ENCODE measurements around the gene KIF26A. TPM values are rescaled to one million over a fixed set of nuclear protein-coding genes. Genes with fewer than 3 reads are reported as not detected.
"Not testable (repeated sequence)": the region's sequence is repeated elsewhere in the genome, so short reads cannot be mapped to it uniquely, and the experiment has no call there.

KIF26A gene
- total RNA-seq, 1 experiment from 2014 or later = 61.0 TPM

DNA sequence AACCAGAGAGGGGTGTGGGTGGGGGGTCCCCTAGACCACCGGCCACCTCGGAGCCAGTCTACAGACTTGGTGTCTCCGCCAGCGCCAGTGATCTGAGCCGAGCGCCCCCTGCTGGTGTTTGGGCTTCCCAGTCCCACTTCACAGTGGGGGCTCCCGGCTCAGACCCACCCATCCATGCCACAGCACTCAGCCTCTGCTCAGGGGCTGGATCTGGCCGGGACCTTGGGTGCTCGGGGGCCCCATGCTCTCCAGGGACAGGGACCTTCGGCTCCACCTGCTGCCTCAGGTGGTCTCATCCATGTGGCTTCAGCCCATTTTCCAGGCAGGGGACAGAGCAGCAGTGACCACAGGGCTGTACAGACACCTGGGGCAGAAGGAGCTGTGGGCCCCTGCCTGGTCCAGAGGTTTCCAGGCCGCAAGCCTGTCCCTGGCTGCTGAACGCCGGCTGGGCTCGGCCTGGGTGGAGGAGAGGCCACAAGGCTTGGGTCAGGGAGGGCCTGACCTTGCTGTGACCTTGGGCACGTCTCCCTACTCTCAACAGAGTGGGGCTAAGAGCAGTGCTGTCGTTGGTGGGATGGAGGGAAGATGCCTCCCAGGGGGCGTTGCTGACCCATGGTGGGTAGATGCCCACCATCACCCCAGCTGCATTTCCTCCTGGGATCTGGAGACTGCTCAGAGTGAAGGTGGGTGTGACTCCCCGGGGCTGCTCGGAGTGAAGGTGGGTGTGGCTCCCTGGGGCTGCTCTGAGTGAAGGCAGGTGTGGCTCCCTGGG lies 86.3 kb downstream of the KIF26A start:
- Histone ChIP-seq H3K27me3 (ENCODE audit: control insufficient read depth, insufficient read depth, low read length) (no peaks in the 10 kb centered on the region), H3K36me3 (replicated peaks; ENCODE audit: control insufficient read depth, insufficient read depth, low read length) (no peaks in the 10 kb centered on the region), H3K4me3 (ENCODE audit: insufficient read depth, low read depth, low read length) (no peak overlapping the region)
- DNase-seq = peak; percentile 93

DNA sequence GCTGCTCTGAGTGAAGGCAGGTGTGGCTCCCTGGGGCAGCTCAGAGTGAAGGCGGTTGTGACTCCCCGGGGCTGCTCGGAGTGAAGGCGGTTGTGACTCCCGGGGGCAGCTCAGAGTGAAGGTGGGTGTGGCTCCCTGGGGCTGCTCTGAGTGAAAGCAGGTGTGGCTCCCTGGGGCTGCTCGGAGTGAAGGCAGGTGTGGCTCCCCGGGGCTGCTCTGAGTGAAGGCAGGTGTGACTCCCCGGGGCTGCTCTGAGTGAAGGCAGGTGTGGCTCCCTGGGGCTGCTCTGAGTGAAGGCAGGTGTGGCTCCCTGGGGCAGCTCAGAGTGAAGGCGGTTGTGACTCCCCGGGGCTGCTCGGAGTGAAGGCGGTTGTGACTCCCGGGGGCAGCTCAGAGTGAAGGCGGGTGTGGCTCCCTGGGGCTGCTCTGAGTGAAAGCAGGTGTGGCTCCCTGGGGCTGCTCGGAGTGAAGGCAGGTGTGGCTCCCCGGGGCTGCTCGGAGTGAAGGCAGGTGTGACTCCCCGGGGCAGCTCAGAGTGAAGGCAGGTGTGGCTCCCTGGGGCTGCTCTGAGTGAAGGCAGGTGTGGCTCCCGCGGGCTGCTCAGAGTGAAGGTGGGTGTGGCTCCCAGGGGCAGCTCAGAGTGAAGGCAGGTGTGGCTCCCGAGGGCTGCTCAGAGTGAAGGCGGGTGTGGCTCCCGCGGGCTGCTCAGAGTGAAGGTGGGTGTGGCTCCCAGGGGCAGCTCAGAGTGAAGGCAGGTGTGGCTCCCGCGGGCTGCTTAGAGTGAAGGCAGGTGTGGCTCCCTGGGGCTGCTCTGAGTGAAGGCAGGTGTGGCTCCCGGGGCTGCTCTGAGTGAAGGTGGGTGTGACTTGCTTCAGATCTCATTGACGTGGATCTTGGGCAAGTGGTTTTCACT lies 87.1 kb downstream of the KIF26A start:
- H3K4me3 ChIP-seq (ENCODE audit: insufficient read depth, low read depth, low read length); H3K36me3 ChIP-seq (replicated peaks; ENCODE audit: control insufficient read depth, insufficient read depth, low read length); DNase-seq; H3K27me3 ChIP-seq (ENCODE audit: control insufficient read depth, insufficient read depth, low read length): not testable (repeated sequence)

DNA sequence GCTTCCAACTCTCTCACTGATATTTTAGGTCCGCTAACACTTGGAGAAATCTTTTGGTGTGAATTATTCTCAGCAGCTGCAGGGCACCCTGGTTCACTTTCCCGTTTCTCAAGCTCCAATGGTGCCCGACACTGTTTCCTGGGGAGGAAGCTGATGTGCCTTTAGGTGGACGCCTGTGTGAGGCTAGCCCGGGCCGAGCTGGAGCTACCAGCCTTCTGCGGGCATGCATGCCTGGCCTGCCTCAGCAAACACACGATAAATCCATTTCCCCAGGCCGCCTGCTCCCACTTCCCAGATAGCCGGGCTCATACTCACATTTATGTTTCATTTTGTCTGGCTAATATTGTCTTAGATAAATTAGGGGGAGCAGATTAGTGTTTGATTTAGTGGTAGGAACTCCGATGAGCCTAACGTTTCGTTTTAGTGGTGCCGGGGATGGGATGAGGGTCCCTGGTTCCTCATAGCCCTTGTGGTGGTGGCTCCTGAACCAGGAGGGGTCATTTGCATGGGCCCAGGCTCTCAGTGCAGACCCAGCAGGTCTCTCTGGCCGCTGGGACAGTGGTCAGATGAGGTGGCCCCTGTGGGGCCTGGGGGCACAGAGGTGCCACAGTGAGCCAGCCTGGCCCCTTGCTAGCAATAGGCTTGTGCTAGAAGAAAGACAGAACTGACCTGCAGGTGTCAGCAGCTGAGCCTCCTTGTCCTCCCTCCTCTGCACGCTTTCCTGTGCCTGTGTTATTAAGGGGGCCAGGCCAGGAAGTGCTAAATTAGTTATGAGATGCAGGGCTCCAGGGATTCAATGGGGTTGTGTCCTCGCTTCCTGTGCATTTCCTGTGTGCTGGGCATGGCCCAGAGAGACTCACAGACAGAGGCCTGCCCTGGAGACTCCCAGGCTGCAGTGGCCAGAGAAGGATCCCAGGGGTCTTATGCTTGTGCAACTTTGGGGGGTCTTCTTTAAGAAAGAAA lies 88.3 kb downstream of the KIF26A start:
- Histone ChIP-seq H3K27me3 (ENCODE audit: control insufficient read depth, insufficient read depth, low read length) (no peaks in the 10 kb centered on the region), H3K36me3 (replicated peaks; ENCODE audit: control insufficient read depth, insufficient read depth, low read length) (no peaks in the 10 kb centered on the region), H3K4me3 (ENCODE audit: insufficient read depth, low read depth, low read length) (no peak overlapping the region)
- no peak for DNase-seq

DNA sequence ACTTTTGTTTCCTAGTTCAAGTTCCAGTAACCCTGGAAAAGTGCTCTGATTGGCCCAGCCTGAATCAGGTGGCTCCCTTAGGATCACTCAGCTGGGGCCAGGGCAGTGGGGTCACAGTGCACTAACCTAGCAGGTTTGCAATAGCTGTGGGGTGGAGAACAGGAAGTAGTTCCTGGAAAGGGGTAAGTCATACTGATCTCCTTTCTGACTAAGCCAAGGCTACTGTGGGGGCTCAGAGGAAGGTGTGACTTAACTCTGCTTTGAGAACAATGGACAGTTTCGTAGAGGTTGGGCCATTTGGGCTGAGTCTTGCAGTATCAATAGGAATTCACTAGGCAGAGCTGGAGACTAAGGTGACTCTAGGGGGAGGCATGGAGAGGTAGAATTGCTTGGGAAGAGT lies 89.4 kb downstream of the KIF26A start:
- Histone ChIP-seq H3K36me3 (replicated peaks; ENCODE audit: control insufficient read depth, insufficient read depth, low read length) (no peaks in the 10 kb centered on the region), H3K4me3 (ENCODE audit: insufficient read depth, low read depth, low read length) (no peak overlapping the region), H3K27me3 (ENCODE audit: control insufficient read depth, insufficient read depth, low read length) (no peaks in the 10 kb centered on the region)
- DNase-seq = no peak

DNA sequence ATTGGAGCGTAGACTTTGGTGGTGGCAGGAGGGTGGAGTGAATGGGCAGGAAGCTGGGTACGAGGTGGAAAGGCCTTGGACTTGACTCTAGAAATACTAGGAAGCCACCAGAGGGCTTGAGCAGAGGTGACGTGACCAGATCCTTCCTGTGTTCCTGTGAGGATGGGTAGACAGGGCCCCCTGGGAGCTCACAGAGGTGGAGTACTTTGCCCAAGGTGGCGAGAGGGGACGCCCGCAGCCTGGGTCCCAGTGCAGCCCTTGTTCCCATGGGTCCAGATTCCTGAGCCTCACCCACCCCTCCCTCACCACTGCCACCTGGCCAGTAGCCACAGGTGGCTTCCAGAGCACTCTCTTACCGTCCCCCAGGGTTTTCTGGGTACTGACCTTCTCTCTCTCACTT lies 89.8 kb downstream of the KIF26A start:
- H3K36me3 ChIP-seq (replicated peaks; ENCODE audit: control insufficient read depth, insufficient read depth, low read length) = no peaks in the 10 kb centered on the region
- no peak overlapping the region for H3K4me3 ChIP-seq (ENCODE audit: insufficient read depth, low read depth, low read length)
- no peaks in the 10 kb centered on the region for H3K27me3 ChIP-seq (ENCODE audit: control insufficient read depth, insufficient read depth, low read length)
- DNase-seq = no peak

DNA sequence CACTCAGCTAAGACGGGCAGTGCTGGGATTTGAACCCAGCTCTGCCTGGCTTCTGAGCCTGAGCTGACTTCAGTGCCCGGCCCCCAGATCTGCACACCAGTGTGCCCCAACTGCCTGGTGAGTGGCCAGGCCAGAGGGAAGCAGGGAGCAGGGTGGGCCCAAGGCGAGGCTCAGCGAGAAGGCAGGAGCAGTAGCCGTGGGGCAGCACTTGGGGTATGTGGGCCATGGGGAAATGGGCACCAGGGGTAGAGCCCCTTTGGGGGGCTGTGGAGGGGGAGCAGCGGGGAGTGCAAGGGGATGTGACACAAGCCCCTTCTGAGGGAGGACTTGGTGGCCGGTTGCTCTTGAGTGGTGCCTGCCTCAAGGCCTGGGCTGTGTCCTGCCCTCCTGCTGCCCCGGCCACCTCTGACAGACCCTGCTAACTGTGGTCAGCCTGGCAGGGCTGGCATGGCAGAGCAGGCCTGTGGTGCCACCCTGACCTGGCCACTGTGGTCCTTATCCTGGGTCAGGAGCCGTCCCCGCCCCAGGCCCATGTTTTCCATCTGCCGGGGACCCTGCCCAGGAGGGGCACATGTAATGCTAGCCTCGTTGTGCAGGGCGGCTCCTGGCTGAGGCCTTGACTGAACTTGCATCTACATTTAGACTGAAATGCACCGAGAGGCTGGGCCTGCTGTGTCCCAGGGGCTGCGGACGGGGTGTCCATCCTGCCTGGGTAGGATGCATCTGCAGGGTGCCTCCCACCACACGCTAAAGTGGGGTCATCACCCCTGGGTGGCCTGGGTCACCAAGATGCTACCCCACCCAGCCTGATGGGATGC lies 90.5 kb downstream of the KIF26A start:
- no peak for DNase-seq
- no peaks in the 10 kb centered on the region for H3K27me3 ChIP-seq (ENCODE audit: control insufficient read depth, insufficient read depth, low read length)
- H3K36me3 ChIP-seq (replicated peaks; ENCODE audit: control insufficient read depth, insufficient read depth, low read length) = no peaks in the 10 kb centered on the region
- H3K4me3 ChIP-seq (ENCODE audit: insufficient read depth, low read depth, low read length) = no peak overlapping the region

DNA sequence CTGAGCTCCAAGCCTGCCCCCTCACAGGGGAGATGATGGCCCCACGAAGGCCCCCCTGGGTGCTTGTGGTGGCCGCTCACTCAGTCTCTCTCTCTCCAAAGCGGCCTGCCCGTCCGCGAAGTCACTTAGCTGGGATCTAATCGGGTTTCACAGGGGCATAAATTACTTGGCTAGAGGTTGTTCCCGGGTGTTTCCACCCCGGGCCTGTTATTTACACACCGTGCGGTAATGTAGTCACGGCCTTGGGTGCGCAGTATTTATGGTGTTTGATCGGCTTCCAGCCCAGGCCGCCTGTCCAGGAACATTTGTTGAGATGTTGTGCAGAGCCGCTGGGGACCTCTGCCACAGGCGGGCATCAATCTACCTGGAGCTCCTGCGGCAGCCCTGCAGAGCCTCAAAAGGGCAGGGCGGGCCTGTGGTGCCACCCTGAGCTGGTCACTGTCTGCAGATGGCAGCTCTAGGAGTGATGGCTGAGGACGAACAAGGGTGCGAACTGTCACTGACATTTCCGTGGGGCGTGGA lies 91.2 kb downstream of the KIF26A start:
- no peak for DNase-seq
- H3K4me3 ChIP-seq (ENCODE audit: insufficient read depth, low read depth, low read length) = no peak overlapping the region

DNA sequence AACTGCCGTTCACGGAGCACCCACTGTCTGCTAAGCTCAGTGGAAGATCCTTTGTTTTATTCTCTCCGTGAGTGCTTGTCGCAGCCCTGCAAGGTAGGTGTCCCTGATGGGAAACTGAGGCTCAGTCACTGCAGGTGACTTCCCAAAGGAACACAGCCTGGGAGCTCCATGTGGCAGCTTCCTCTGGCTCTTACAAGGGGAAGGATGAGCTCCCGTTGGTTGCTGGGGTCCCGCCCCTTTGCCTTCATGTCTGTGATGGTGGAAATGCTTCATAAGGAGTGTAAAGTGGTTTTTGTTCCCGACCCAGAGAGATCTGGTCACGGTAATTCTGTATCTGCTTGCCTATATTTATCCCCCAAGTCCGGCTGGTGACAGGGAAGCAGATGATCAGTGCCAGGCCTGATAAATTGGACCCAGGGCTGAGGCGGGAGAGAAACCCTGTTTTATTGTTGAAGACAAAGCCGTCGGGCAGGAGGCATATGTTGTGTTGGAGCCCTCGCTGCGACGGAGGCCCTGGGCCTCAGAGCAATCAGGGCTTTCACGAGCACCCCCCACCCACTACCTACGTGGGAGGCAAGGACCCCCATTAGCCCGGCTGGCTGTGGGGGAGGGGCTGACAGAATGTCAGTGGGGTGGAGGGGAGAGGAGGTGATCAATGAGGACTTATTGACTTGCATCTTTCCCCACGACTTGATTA lies 91.9 kb downstream of the KIF26A start:
- DNase-seq = no peak
- no peaks in the 10 kb centered on the region for H3K36me3 ChIP-seq (replicated peaks; ENCODE audit: control insufficient read depth, insufficient read depth, low read length)
- H3K27me3 ChIP-seq (ENCODE audit: control insufficient read depth, insufficient read depth, low read length) = no peaks in the 10 kb centered on the region
- no peak overlapping the region for H3K4me3 ChIP-seq (ENCODE audit: insufficient read depth, low read depth, low read length)

More for the DNA sequence above, 91.2 kb downstream of the KIF26A start:
- Histone ChIP-seq H3K36me3 (replicated peaks; ENCODE audit: control insufficient read depth, insufficient read depth, low read length) (no peaks in the 10 kb centered on the region), H3K27me3 (ENCODE audit: control insufficient read depth, insufficient read depth, low read length) (no peaks in the 10 kb centered on the region)

Other genes with a start within 250 kb of the KIF26A start
- gene TDRD9, start 210.1 kb upstream of the KIF26A start, total RNA-seq (2014; rRNA removed; shearing (Covaris generic)) = not detected in 2 replicates
- not detected in 2 replicates for gene RD3L, start 196.1 kb upstream of the KIF26A start, total RNA-seq (2014; rRNA removed; shearing (Covaris generic))
- gene ASPG, start 52.9 kb upstream of the KIF26A start, total RNA-seq (2014; rRNA removed; shearing (Covaris generic)) = 0.17 and 2.9 TPM in 2 replicates